Dermis microvascular lymphatic vessel endothelial cell (primary cell): ENCODE data around the gene ZBP1. TPM values are rescaled to one million over a fixed set of nuclear protein-coding genes. Genes with fewer than 3 reads are reported as not detected.

Source experiments
- DNase-seq, 2 donors: peaks; one replicate each; pipeline versions ENCODE4 v3.0.0 to v3.0.0-alpha.2; 2010; ENCODE audit warnings: low read depth in 2 of 2
- total RNA-seq: library from RNA; depleted of rRNA; stranded (reverse); fragments of >200 nt; gene quantifications from 2 replicates; pipeline ENCODE4 v1.2.1, GENCODE V29; 2014

ZBP1 gene
- not detected in 2 replicates for total RNA-seq

- DNase-seq, result no peak
These were observed at the start of gene ZBP1 for GRCh38 chr20:57620274-57620990. ZBP1 (minus strand) TSS chr20:57620426; CDS start chr20:57620295, 131 bp downstream.

DNA sequence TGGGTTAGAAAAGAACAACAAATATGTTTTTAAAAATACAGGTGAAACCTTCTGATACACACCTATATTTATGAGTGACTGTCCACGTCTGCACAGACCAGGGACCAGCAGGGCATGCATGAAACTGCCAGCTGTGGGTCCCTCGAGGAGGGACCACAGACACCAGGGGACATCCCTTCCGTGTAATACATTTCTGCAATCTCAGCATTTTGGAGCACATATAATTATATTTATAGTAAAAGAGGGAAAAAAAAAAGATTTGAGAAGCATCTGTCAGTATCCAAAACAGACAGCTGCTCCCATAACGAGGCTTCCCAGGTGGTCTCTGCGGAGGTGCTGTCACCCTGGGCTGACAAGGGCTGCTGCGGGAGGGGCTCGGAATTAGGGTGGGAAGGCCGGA, 49.4 kb upstream of the ZBP1 start:
- no peak for DNase-seq

GRCh38 chr20:57667924-57668782, 47.9 kb upstream of the ZBP1 start:
- DNase-seq, result no peak

DNA sequence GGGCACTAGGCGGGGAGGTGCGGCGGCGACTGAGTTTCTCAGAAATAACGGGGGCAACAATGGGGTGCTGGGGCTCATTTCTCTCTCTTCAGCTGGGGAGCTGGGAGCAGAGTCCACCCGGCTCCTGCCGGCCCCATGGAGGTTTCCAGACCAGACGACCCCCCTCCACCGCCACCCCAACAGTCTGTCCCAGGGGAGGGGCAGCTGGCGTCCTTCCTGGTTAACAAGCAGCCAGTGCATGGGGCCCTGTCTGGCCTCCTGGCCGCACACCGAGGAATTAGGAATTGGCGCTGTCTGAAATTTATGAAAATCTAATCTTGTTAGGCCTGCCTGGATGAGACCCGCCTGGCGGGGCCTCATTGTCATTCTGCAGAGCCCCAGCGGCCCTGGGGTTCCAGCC, 47.2 kb upstream of the ZBP1 start:
- no peak for DNase-seq

GRCh38 chr20:57666834-57667157, 46.6 kb upstream of the ZBP1 start:
- no peak for DNase-seq

DNA sequence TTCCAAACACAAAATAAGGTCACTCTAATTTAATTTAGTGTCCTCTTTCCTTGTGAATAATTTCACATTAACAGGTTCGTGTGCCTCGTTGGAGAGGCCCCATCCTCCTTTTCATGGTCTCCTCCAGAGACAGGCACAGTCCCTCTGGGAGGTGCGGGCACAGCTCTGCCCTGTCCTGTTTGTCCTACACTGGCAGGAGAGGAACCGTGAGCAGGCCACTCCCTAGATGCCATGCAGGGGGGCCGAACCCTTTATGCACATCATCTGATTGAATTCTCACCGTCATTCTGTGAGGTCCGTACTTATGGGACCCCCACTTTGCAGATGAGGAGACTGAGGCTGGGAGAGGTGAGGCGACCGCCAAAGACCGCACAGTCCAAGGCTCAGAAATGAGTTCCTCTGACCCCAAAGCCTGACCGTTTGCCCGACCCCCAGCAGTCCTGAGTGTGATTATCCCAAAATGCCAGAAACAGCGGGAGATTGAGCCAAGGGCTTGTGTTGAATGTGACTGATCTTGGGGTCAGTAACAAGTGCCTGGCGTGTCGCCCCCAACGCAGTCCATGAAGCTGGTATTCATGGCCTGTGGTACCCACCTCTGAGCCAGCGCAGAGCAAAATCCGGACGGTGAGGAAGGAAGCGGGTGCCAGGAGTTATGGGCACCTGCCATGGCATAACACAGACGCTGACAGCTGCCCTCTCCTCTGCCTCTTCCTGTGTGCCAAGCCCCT, 46.0 kb upstream of the ZBP1 start:
- no peak for DNase-seq

DNA sequence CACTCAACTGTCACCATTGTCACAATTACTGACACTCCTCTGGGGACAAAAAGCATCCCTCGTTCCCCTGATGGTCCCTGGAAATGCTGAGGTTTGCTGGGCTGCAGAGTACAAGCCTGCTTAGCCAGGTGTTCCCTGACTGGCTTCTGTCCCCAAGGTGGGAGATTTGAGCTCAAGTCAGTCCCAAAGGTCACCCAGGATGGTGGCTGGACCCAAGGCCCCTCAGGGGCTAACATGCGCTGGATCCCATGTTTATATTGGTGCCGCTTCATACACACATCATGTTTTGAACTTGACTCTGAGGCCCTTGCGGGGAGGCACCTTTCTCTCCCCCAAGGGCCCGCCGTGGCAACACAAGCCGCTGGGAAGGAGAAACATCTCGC, 45.4 kb upstream of the ZBP1 start:
- no peak for DNase-seq

GRCh38 chr20:57664924-57665588, 44.8 kb upstream of the ZBP1 start:
- no peak for DNase-seq

GRCh38 chr20:57664476-57664875, 44.2 kb upstream of the ZBP1 start:
- no peak for DNase-seq

DNA sequence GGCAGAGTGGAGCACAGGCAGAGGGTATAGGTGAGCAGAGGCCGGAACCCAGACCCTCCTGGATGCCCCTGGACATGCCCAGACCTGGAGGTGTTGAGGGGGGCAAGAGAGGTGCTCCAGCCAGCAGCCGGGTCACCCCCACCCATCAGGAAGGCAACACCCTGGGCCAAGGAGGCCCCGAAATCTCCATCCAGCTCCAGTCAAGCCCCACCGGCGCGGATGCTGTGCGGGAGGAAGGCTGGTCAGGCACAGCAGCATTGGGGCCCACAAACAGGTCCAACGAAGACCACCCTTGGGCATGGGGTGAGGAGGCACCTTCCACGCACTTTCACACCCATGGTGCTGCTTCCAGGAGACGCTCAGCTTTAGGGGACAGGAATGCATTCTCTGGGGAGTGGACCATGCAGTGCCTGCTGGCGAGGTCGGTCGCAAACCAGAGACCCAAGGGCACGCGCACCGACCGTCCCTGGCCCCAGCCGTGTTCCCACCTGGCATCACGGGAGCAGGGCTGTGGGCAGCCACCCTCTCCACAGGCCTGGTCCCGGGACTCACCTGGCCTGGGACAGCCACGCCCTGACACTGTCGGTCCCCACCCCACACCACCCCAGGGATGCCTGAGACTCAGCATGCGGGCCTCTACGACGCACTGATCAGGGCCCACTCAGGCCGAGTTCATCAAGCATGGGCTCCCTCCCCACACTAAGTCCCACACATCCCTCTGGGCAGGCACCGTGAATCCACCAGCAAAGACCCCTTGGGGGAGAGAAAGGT, 43.6 kb upstream of the ZBP1 start:
- no peak for DNase-seq

- no peak for DNase-seq
These were observed 43.0 kb upstream of the ZBP1 start for GRCh38 chr20:57663241-57663640.

GRCh38 chr20:57662456-57663240, 42.4 kb upstream of the ZBP1 start:
- DNase-seq, result no peak

DNA sequence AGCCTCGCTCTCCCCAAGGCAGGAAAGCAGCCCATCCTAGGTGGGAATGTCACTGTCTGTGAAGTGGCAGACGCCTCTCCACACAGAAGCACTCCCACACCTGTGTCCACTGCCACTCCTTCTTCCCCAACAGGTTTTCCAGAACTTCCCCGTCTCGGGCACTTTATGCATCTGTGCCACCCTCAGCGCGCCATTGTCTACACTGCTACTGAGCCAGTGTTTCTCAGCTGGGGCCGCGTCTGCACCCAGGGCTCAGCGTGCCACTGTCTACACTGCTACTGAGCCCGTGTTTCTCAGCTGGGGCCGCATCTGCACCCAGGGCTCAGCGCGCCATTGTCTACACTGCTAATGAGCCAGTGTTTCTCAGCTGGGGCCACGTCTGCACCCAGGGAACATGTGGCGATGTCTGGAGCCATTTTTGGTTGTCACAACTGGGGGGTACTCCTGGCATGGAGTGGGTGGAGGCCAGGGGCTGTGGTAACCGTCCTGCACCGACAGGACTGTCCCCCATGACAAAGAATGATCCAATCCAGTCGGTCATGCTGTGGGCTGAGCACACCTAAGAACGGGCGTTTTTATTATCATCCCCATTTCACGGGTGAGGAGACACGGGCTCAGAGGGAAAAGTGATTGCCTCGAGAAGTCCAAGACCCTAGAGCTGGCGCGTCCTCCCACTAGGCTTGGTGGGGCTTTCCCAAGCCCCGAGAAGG, 41.7 kb upstream of the ZBP1 start:
- DNase-seq, result no peak

DNA sequence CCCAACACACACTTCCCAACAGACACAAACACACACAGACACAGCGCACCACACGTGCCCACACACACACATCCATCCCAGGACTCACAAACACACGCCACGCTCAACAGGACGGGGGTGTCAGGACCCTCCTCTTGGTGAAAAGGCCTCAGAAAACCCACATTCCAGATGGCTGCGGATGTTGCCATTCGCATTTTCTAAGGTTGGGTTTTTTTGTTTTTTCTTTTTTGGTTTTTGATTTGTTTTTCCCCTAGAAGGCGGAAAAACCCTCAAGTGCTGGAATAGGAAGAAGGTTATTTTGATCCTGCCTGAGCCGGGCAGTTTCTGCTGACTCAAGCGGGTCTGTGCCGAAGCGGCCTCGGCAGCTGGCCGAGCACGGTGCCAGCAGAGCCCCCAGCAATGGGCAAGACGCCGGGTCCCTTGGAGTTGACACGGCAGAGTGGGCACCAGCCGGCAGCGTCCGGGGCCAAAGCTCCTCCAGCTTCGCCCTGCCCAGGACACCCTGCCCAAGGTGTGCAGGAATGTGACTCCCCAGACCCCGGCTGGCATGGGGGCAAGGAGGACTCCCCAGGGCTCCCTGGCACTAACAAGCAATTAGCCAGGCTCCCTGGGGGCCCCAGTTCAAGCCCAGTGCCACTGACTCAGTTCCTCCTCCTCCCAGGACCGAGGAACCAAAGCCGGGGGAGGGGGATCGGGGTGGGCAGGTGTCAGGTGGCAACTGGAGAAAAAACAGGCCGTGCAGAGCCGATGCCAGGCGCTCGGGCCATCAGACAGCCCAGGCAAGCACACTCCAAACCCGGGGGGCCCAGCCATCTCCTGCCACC, 40.9 kb upstream of the ZBP1 start:
- no peak for DNase-seq

DNA sequence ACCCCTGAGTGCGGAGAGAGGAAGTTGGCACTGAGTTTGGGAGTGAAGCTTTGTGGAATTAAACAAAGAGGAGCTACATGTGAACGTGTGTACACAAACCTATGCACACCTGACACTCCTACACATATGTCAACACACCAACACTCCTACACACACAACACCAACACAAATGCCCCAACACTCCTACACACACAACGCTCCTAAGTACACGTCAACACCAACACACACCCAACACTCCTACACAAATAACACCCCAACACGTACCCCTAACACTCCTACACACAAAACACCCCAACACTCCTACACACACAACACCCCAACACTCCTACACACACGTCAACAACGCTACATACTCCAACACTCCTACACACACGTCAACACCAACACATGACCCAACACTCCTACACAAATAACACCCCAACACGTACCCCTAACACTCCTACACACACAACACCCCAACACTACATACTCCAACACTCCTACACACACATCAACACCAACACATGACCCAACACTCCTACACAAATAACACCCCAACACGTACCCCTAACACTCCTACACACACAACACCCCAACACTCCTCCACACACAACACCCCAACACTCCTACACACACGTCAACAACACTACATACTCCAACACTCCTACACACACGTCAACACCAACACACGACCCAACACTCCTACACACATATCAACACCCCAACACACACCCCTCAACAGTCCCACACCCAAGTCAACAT, 40.1 kb upstream of the ZBP1 start:
- no peak for DNase-seq

GRCh38 chr20:57659517-57660180, 39.4 kb upstream of the ZBP1 start:
- DNase-seq, result no peak

GRCh38 chr20:57658833-57659516, 38.7 kb upstream of the ZBP1 start:
- no peak for DNase-seq
